HUES6 (cell line): ENCODE measurements around the gene PLOD2.

ENCODE experiments used
- H3K27ac ChIP-seq: 2 replicates; pipeline ENCODE4 v1.7.0; 2013; ENCODE audit warnings: low read depth, mild to moderate bottlenecking, low read length, inconsistent platforms
- H3K27me3 ChIP-seq: 2 replicates; pipeline ENCODE4 v1.6.1; 2013; ENCODE audit warnings: low read length; ENCODE audit not compliant: control insufficient read depth, insufficient read depth
- H3K36me3 ChIP-seq: 2 replicates; pipeline ENCODE4 v1.6.1; 2013; ENCODE audit warnings: low read length; ENCODE audit not compliant: control insufficient read depth, insufficient read depth
- H3K4me1 ChIP-seq: 2 replicates; pipeline ENCODE4 v1.6.1; 2013; ENCODE audit warnings: low read length; ENCODE audit not compliant: control insufficient read depth, insufficient read depth
- H3K4me3 ChIP-seq: 2 replicates; pipeline ENCODE4 v1.5.1; 2013; ENCODE audit warnings: low read depth, low read length
- H3K9ac ChIP-seq: one replicate; pipeline ENCODE4 v1.6.1; 2013; ENCODE audit warnings: mild to moderate bottlenecking, low read length
- H3K9me3 ChIP-seq: 2 replicates; pipeline ENCODE4 v1.6.1; 2013; ENCODE audit warnings: low read depth, low read length; ENCODE audit not compliant: control insufficient read depth, insufficient read depth

Gene PLOD2

GRCh38 chr3:146139586-146140110, 21.3 kb downstream of the PLOD2 start:
- no peak overlapping the region for H3K4me3 ChIP-seq
- H3K36me3 ChIP-seq: no peaks in the 10 kb centered on the region
- H3K4me1 ChIP-seq: peaks cover 24% of the 10 kb centered on the region
- no peak overlapping the region for H3K9ac ChIP-seq
- H3K27ac ChIP-seq: no peak overlapping the region
- no peaks in the 10 kb centered on the region for H3K27me3 ChIP-seq
- H3K9me3 ChIP-seq: no peaks in the 10 kb centered on the region

- Histone ChIP-seq H3K9me3 (no peaks in the 10 kb centered on the region), H3K4me1 (peaks cover 32% of the 10 kb centered on the region), H3K4me3 (no peak overlapping the region), H3K9ac (no peak overlapping the region), H3K36me3 (no peaks in the 10 kb centered on the region), H3K27ac (no peak overlapping the region), H3K27me3 (no peaks in the 10 kb centered on the region)
These were observed 22.1 kb downstream of the PLOD2 start for GRCh38 chr3:146138902-146139301.

- no peaks in the 10 kb centered on the region; the same call in 1 of the 2 replicates for H3K9me3 ChIP-seq
- no peaks in the 10 kb centered on the region for H3K27me3 ChIP-seq
- H3K36me3 ChIP-seq: no peaks in the 10 kb centered on the region
- H3K9ac ChIP-seq: no peak overlapping the region
- peaks cover 31% of the 10 kb centered on the region for H3K4me1 ChIP-seq
- H3K4me3 ChIP-seq: no peak overlapping the region
- H3K27ac ChIP-seq: no peak overlapping the region
These were observed 24.3 kb downstream of the PLOD2 start for GRCh38 chr3:146136647-146137046.

- H3K4me1 ChIP-seq: peaks cover 25% of the 10 kb centered on the region
- no peaks in the 10 kb centered on the region for H3K36me3 ChIP-seq
- no peaks in the 10 kb centered on the region; the same call in 1 of the 2 replicates for H3K9me3 ChIP-seq
- no peak overlapping the region for H3K9ac ChIP-seq
- H3K27me3 ChIP-seq: no peaks in the 10 kb centered on the region
- H3K27ac ChIP-seq: peak overlapping the region; percentile 37; the same call in 1 of the 2 replicates
- peak overlapping the region; percentile 27; the same call in 1 of the 2 replicates for H3K4me3 ChIP-seq
These were observed 26.5 kb downstream of the PLOD2 start for GRCh38 chr3:146134348-146135117.

- H3K9me3 ChIP-seq: no peaks in the 10 kb centered on the region; the same call in 1 of the 2 replicates
- no peaks in the 10 kb centered on the region for H3K27me3 ChIP-seq
- H3K4me1 ChIP-seq: peaks cover 24% of the 10 kb centered on the region
- peak overlapping the region; percentile 37; the same call in 1 of the 2 replicates for H3K27ac ChIP-seq
- no peak overlapping the region for H3K9ac ChIP-seq
- no peak overlapping the region for H3K4me3 ChIP-seq
- no peaks in the 10 kb centered on the region for H3K36me3 ChIP-seq
These were observed 27.5 kb downstream of the PLOD2 start for GRCh38 chr3:146133441-146133840.

GRCh38 chr3:146131616-146132410, 29.2 kb downstream of the PLOD2 start:
- no peak overlapping the region for H3K9ac ChIP-seq
- no peaks in the 10 kb centered on the region for H3K36me3 ChIP-seq
- H3K4me3 ChIP-seq: no peak overlapping the region
- peaks cover 18% of the 10 kb centered on the region for H3K4me1 ChIP-seq
- no peak overlapping the region for H3K27ac ChIP-seq
- H3K27me3 ChIP-seq: no peaks in the 10 kb centered on the region
- H3K9me3 ChIP-seq: no peaks in the 10 kb centered on the region; the same call in 1 of the 2 replicates

GRCh38 chr3:146130881-146131371, 30.1 kb downstream of the PLOD2 start:
- H3K4me3 ChIP-seq: no peak overlapping the region
- no peaks in the 10 kb centered on the region for H3K27me3 ChIP-seq
- H3K9me3 ChIP-seq: no peaks in the 10 kb centered on the region; the same call in 1 of the 2 replicates
- no peak overlapping the region for H3K9ac ChIP-seq
- peaks cover 18% of the 10 kb centered on the region for H3K4me1 ChIP-seq
- H3K27ac ChIP-seq: no peak overlapping the region
- H3K36me3 ChIP-seq: no peaks in the 10 kb centered on the region

- no peak overlapping the region for H3K27ac ChIP-seq
- H3K27me3 ChIP-seq: no peaks in the 10 kb centered on the region
- H3K36me3 ChIP-seq: no peaks in the 10 kb centered on the region
- no peak overlapping the region for H3K9ac ChIP-seq
- H3K4me1 ChIP-seq: peaks cover 13% of the 10 kb centered on the region
- H3K4me3 ChIP-seq: no peak overlapping the region
- H3K9me3 ChIP-seq: no peaks in the 10 kb centered on the region; the same call in 1 of the 2 replicates
These were observed 31.2 kb downstream of the PLOD2 start for GRCh38 chr3:146129750-146130149.

GRCh38 chr3:146128939-146129338, 32.0 kb downstream of the PLOD2 start:
- Histone ChIP-seq H3K27ac (no peak overlapping the region), H3K9ac (no peak overlapping the region), H3K4me1 (peaks cover 5% of the 10 kb centered on the region; the same call in 1 of the 2 replicates), H3K9me3 (no peaks in the 10 kb centered on the region; the same call in 1 of the 2 replicates), H3K36me3 (no peaks in the 10 kb centered on the region), H3K27me3 (no peaks in the 10 kb centered on the region), H3K4me3 (no peak overlapping the region)

- Histone ChIP-seq H3K27me3 (no peaks in the 10 kb centered on the region), H3K36me3 (no peaks in the 10 kb centered on the region), H3K4me3 (no peak overlapping the region), H3K27ac (no peak overlapping the region), H3K4me1 (no peaks in the 10 kb centered on the region), H3K9me3 (no peaks in the 10 kb centered on the region; the same call in 1 of the 2 replicates), H3K9ac (no peak overlapping the region)
These were observed 32.8 kb downstream of the PLOD2 start for GRCh38 chr3:146128179-146128578.
